Omental fat pad (tissue), 4 donors: ENCODE results near the gene MANEA. TPM values are rescaled to one million over a fixed set of nuclear protein-coding genes. Genes with fewer than 3 reads are reported as not detected.

Source experiments
- ATAC-seq: fragments of 150-250 bp; one replicate; pipeline ENCODE4 v1.9.1; 2016; ENCODE audit warnings: mild to moderate bottlenecking, moderate library complexity; ENCODE audit not compliant: low FRiP score
- DNase-seq: peaks from one replicate; pipeline ENCODE4 v3.0.0-alpha.2; 2019; ENCODE audit warnings: low spot score
- CTCF ChIP-seq, 3 donors: fragments of 450-650 bp; IDR thresholded peaks; one replicate each; pipeline ENCODE4 v1.5.1; 2016 to 2017; ENCODE audit warnings: antibody characterized with exemption in 3 of 3, mild to moderate bottlenecking in 3 of 3, moderate library complexity in 2 of 3
- total RNA-seq, 4 donors: library from RNA; depleted of rRNA; stranded (reverse); fragments of >200 nt; gene quantifications; one replicate each; pipeline ENCODE4 v1.1.0, GENCODE V29; 2016

Gene MANEA
- 10 to 100 TPM; 12.5 to 23.6 (median 17.0) TPM for total RNA-seq

- ATAC-seq (peak; percentile 98), DNase-seq (peak; percentile 29)
- no peak for TF ChIP-seq CTCF (IDR thresholded peaks at IDR 0.05)
These were observed at the start of gene MANEA for GRCh38 chr6:95577304-95578105. TSS of gene MANEA (plus strand) at chr6:95577535. CDS start at chr6:95586440, 8,905 bp downstream.

GRCh38 chr6:95529762-95530161 lies 47.6 kb upstream of the MANEA start:
- ATAC-seq: no peak
- DNase-seq: no peak
- no peak for TF ChIP-seq CTCF (IDR thresholded peaks at IDR 0.05)

GRCh38 chr6:95530176-95530819 lies 47.0 kb upstream of the MANEA start:
- DNase-seq: no peak
- no peak for ATAC-seq
- no peak for TF ChIP-seq CTCF (IDR thresholded peaks at IDR 0.05)

- no peak for ATAC-seq
- TF ChIP-seq CTCF (IDR thresholded peaks at IDR 0.05): no peak
- DNase-seq: no peak
These were observed 33.5 kb upstream of the MANEA start for GRCh38 chr6:95543798-95544197.

GRCh38 chr6:95544517-95545225 lies 32.7 kb upstream of the MANEA start:
- no peak for ATAC-seq
- DNase-seq: no peak
- no peak for TF ChIP-seq CTCF (IDR thresholded peaks at IDR 0.05)

GRCh38 chr6:95545226-95545625 lies 32.1 kb upstream of the MANEA start:
- DNase-seq (no peak), ATAC-seq (no peak)
- no peak for TF ChIP-seq CTCF (IDR thresholded peaks at IDR 0.05)
